ENCODE measurements around the gene RBMS1.
"Not testable (repeated sequence)": the region's sequence is repeated elsewhere in the genome, so short reads cannot be mapped to it uniquely, and the experiment has no call there.

RBMS1 gene

GRCh38 chr2:160501370-160501769, 7.8 kb upstream of the RBMS1 start:
- no peak for DNase-seq (ENCODE audit: low read depth)

- no peak for DNase-seq (ENCODE audit: low read depth)
These were observed 6.3 kb upstream of the RBMS1 start for GRCh38 chr2:160499865-160500264.

- DNase-seq (ENCODE audit: low read depth) = no peak
These were observed 4.5 kb upstream of the RBMS1 start for GRCh38 chr2:160498137-160498536.

- DNase-seq (ENCODE audit: low read depth) = no peak
These were observed 616 bp upstream of the RBMS1 start for GRCh38 chr2:160494201-160494644.

- peak; percentile 37 for DNase-seq (ENCODE audit: low read depth)
These were observed 993 bp downstream of the RBMS1 start for GRCh38 chr2:160492401-160493226.

GRCh38 chr2:160491911-160492371, 1.7 kb downstream of the RBMS1 start:
- no peak for DNase-seq (ENCODE audit: low read depth)

- DNase-seq (ENCODE audit: low read depth) = no peak
These were observed 2.6 kb downstream of the RBMS1 start for GRCh38 chr2:160490733-160491685.

GRCh38 chr2:160489111-160489510, 4.5 kb downstream of the RBMS1 start:
- DNase-seq (ENCODE audit: low read depth) = no peak

GRCh38 chr2:160488289-160488688, 5.3 kb downstream of the RBMS1 start:
- DNase-seq (ENCODE audit: low read depth) = not testable (repeated sequence)

- no peak for DNase-seq (ENCODE audit: low read depth)
These were observed 7.3 kb downstream of the RBMS1 start for GRCh38 chr2:160486341-160486740.

- DNase-seq (ENCODE audit: low read depth) = no peak
These were observed 8.6 kb downstream of the RBMS1 start for GRCh38 chr2:160484859-160485520.

GRCh38 chr2:160482673-160483072, 10.9 kb downstream of the RBMS1 start:
- DNase-seq (ENCODE audit: low read depth) = no peak

GRCh38 chr2:160479269-160479668, 14.3 kb downstream of the RBMS1 start:
- no peak for DNase-seq (ENCODE audit: low read depth)

- DNase-seq (ENCODE audit: low read depth) = no peak
These were observed 14.9 kb downstream of the RBMS1 start for GRCh38 chr2:160478660-160479059.

- DNase-seq (ENCODE audit: low read depth) = no peak
These were observed 16.6 kb downstream of the RBMS1 start for GRCh38 chr2:160477032-160477431.

GRCh38 chr2:160474891-160475787, 18.5 kb downstream of the RBMS1 start:
- no peak for DNase-seq (ENCODE audit: low read depth)

GRCh38 chr2:160474319-160474645, 19.3 kb downstream of the RBMS1 start:
- DNase-seq (ENCODE audit: low read depth) = no peak

- DNase-seq (ENCODE audit: low read depth) = no peak
These were observed 19.9 kb downstream of the RBMS1 start for GRCh38 chr2:160473468-160474318.

- no peak for DNase-seq (ENCODE audit: low read depth)
These were observed 20.8 kb downstream of the RBMS1 start for GRCh38 chr2:160472839-160473251.

GRCh38 chr2:160471950-160472349, 21.7 kb downstream of the RBMS1 start:
- DNase-seq (ENCODE audit: low read depth) = no peak
